Measurements from ENCODE around the gene SRGAP3. TPM values are rescaled to one million over a fixed set of nuclear protein-coding genes. Genes with fewer than 3 reads are reported as not detected.

SRGAP3 gene
- total RNA-seq, 2 experiments from 2014 or later: 2.8 to 3.2 TPM

DNA sequence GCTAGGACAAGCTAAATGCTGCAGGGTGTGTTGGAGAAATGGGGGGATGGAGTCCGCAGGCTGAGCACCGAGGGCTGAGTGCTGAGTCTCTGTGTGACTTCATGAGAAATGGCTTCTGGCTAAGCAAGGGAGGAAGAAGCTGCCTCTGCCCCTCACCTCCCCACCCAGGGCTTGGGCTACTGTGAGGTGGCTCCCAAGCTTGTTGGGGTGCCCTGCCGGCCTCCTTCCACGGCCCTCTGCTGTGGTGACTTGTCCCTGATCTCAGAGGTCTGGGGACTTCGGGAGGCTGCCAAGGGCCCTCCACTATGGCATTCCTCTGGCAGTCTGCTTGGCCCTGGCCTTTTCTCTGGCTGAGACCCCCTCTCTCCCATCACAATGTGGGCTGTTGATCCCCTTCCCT, 256.1 kb downstream of the SRGAP3 start:
- CTCF ChIA-PET: no interaction called here
- intact Hi-C loops (cut with DNase I, micrococcal nuclease): no loop called here
- Histone ChIP-seq H3K4me1 (ENCODE audit: insufficient read depth, low read length) (no peaks in the 10 kb centered on the region), H3K27me3 (ENCODE audit: control insufficient read depth in 1 of 2, insufficient read depth in 2 of 2, low read length in 2 of 2) (no peaks in the 10 kb centered on the region), H3K9me3 (ENCODE audit: control insufficient read depth in 1 of 2, insufficient read depth in 1 of 2, low read length in 2 of 2) (peaks cover 0 to 7% of the 10 kb centered on the region in 2 experiments), H3K36me3 (ENCODE audit: insufficient read depth, low read length) (no peaks in the 10 kb centered on the region), H3K4me3 (ENCODE audit: low read length) (no peak overlapping the region), H3K27ac (ENCODE audit: low read depth in 1 of 2, low read length in 2 of 2) (no peak overlapping the region)
- POLR2A ChIA-PET: no interaction called here
- no peaks in the 10 kb centered on the region for H3K4me1 Mint-ChIP-seq (ENCODE audit: low read depth)
- TF ChIP-seq, protein P1, sequence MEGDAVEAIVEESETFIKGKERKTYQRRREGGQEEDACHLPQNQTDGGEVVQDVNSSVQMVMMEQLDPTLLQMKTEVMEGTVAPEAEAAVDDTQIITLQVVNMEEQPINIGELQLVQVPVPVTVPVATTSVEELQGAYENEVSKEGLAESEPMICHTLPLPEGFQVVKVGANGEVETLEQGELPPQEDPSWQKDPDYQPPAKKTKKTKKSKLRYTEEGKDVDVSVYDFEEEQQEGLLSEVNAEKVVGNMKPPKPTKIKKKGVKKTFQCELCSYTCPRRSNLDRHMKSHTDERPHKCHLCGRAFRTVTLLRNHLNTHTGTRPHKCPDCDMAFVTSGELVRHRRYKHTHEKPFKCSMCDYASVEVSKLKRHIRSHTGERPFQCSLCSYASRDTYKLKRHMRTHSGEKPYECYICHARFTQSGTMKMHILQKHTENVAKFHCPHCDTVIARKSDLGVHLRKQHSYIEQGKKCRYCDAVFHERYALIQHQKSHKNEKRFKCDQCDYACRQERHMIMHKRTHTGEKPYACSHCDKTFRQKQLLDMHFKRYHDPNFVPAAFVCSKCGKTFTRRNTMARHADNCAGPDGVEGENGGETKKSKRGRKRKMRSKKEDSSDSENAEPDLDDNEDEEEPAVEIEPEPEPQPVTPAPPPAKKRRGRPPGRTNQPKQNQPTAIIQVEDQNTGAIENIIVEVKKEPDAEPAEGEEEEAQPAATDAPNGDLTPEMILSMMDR (IDR thresholded peaks at IDR 0.05): no peak
- H3K27ac Mint-ChIP-seq: no peak overlapping the region
- DNase-seq: no peak
- no peak for ATAC-seq (ENCODE audit: poor library complexity)
- H3K9me3 Mint-ChIP-seq: no peaks in the 10 kb centered on the region
- no peaks in the 10 kb centered on the region for H3K27me3 Mint-ChIP-seq
- no peaks in the 10 kb centered on the region for H3K36me3 Mint-ChIP-seq (ENCODE audit: low read depth)
- no peak overlapping the region for H3K4me3 Mint-ChIP-seq

DNA sequence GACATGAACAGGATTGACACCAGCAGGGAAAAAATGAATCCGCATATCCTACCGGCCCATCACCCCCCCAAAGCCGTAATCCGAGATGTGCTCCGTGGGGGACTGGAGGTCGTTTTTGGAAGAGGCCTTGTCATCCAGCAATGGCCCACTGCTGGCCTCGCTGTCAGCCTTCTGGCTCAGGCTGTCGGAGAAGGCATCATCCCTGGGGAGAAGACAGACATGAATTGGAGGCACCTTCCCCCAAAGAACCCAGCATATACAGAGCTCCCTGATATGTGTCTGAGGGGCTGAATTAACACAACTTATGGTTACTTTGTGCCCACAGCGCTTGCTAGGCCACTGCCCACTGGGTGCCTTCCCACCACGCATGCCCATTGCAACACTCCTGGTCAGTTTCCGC, 256.6 kb downstream of the SRGAP3 start:
- POLR2A ChIA-PET: no interaction called here
- ATAC-seq (ENCODE audit: poor library complexity) (no peak), DNase-seq (no peak)
- Histone ChIP-seq H3K27ac (ENCODE audit: low read depth in 1 of 2, low read length in 2 of 2) (no peak overlapping the region), H3K27me3 (ENCODE audit: control insufficient read depth in 1 of 2, insufficient read depth in 2 of 2, low read length in 2 of 2) (no peaks in the 10 kb centered on the region), H3K36me3 (ENCODE audit: insufficient read depth, low read length) (no peaks in the 10 kb centered on the region), H3K4me3 (ENCODE audit: low read length) (no peak overlapping the region), H3K4me1 (ENCODE audit: insufficient read depth, low read length) (no peaks in the 10 kb centered on the region), H3K9me3 (ENCODE audit: control insufficient read depth in 1 of 2, insufficient read depth in 1 of 2, low read length in 2 of 2) (peaks cover 0 to 7% of the 10 kb centered on the region in 2 experiments)
- Mint-ChIP-seq H3K36me3 (ENCODE audit: low read depth) (no peaks in the 10 kb centered on the region), H3K9me3 (no peaks in the 10 kb centered on the region), H3K27ac (no peak overlapping the region), H3K4me1 (ENCODE audit: low read depth) (peaks cover 3% of the 10 kb centered on the region), H3K27me3 (no peaks in the 10 kb centered on the region), H3K4me3 (no peak overlapping the region)
- intact Hi-C loops (cut with DNase I, micrococcal nuclease): no loop called here
- TF ChIP-seq, protein P1 (IDR thresholded peaks at IDR 0.05): no peak
- CTCF ChIA-PET: no interaction called here

DNA sequence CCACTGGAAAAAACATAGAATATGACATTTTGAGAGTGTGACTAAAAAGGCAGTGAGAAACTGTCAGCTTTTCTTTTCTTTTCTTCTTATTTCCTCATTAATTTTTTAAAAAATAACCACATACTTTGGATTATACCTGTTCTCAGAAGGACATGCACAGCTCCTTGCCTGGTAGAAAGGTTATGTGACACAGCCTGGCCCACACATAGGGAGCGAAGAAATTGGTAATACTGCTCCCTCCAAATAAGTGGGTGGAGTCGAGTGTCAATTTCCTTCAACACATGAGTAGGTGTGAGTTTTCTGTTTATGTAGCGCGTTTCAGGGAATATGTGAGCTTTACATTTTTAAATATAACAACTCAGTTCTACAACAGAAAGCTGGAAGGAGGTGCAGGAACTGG, 257.2 kb downstream of the SRGAP3 start:
- intact Hi-C loops (cut with DNase I, micrococcal nuclease): no loop called here
- Histone ChIP-seq H3K4me1 (ENCODE audit: insufficient read depth, low read length) (peaks cover 4% of the 10 kb centered on the region), H3K9me3 (ENCODE audit: control insufficient read depth in 1 of 2, insufficient read depth in 1 of 2, low read length in 2 of 2) (peaks cover 0 to 7% of the 10 kb centered on the region in 2 experiments), H3K36me3 (ENCODE audit: insufficient read depth, low read length) (no peaks in the 10 kb centered on the region), H3K4me3 (ENCODE audit: low read length) (no peak overlapping the region), H3K27me3 (ENCODE audit: control insufficient read depth in 1 of 2, insufficient read depth in 2 of 2, low read length in 2 of 2) (no peaks in the 10 kb centered on the region), H3K27ac (ENCODE audit: low read depth in 1 of 2, low read length in 2 of 2) (no peak overlapping the region)
- ChIA-PET POLR2A (no interaction called here), CTCF (no interaction called here)
- peaks cover 5% of the 10 kb centered on the region for H3K4me1 Mint-ChIP-seq (ENCODE audit: low read depth)
- DNase-seq: no peak
- no peak for ATAC-seq (ENCODE audit: poor library complexity)
- no peak overlapping the region for H3K27ac Mint-ChIP-seq
- TF ChIP-seq, protein P1 (IDR thresholded peaks at IDR 0.05): no peak
- no peaks in the 10 kb centered on the region for H3K27me3 Mint-ChIP-seq
- no peaks in the 10 kb centered on the region for H3K36me3 Mint-ChIP-seq (ENCODE audit: low read depth)
- H3K9me3 Mint-ChIP-seq: no peaks in the 10 kb centered on the region
- H3K4me3 Mint-ChIP-seq: no peak overlapping the region
